GM12872 (cell line): ENCODE measurements around the gene AMZ1.

Experiments
- CTCF ChIP-seq: IDR thresholded peaks from 3 replicates; pipeline ENCODE4 v1.5.1; 2011; ENCODE audit warnings: low read depth, mild to moderate bottlenecking, low read length, moderate library complexity; ENCODE audit not compliant: insufficient read depth

AMZ1 gene, protein sequence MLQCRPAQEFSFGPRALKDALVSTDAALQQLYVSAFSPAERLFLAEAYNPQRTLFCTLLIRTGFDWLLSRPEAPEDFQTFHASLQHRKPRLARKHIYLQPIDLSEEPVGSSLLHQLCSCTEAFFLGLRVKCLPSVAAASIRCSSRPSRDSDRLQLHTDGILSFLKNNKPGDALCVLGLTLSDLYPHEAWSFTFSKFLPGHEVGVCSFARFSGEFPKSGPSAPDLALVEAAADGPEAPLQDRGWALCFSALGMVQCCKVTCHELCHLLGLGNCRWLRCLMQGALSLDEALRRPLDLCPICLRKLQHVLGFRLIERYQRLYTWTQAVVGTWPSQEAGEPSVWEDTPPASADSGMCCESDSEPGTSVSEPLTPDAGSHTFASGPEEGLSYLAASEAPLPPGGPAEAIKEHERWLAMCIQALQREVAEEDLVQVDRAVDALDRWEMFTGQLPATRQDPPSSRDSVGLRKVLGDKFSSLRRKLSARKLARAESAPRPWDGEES

GRCh38 chr7:2687881-2688318 lies at the start of gene AMZ1:
Gene AMZ1 (plus strand): TSS chr7:2688202. CDS start chr7:2700452, 12,250 bp downstream.
- TF ChIP-seq CTCF, result no peak

DNA sequence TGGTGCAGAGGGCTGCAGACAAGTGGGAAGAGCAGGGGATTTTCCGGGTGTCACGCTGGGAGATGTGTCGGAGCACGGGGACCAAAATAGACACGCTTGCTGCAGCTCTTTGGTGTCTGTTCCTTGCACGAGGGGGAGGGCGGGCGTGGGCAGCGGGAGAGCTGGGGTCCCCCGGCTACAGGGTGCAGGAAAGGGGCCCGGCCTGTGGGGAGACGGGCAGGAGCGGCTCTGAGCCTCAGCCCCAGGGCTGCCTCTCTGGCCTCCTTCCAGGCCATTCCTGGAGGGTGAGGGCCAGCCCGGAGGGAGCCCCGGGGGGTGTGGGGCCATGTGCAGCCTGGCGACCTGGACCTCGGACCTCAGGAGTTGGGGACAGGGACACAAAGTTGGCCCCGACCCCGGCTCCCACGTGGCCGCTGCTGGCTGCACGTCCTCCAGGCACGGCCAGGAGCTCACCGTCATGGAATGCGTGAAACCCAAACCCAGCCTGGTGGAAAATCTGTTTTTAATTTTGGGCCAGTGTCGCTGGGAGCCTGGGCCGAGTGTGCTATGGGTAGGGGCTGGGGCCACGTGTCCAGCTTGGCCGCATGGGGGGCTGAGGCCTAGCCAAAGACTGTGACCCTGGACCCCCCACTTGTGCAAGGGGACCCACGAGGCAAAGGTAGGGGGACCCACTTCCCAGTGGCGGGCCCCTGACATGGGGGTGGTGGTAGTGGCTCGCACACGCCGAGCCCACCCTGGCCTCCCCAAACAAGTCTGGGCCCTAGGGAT lies 49.6 kb upstream of the AMZ1 start:
- no peak for TF ChIP-seq CTCF

DNA sequence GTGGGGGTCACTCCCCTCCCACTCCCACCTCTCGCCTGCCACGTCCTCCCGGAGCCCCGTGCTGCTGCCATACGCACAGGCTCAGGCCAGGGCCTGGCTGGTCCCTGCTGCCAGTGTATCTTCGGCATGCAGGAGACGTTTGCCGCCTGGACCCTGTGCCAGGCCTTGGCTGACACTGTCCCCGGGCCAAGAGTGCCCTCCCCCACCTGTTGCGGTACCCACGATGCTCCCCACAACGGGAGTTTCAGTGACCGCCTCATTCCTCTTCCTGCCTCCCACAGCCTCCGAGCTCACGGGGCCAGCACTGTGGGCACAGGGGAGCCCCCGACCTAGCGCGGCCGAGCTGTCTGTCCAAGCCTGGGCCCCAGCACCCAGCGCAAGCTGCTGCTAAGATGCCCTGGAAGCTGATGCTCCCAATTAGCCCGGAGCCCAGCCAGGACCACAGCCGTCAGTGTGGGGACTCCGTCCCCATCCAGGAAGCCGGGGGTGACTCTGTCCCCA lies 48.8 kb upstream of the AMZ1 start:
- TF ChIP-seq CTCF, result no peak

GRCh38 chr7:2639695-2640481 lies 48.1 kb upstream of the AMZ1 start:
- no peak for TF ChIP-seq CTCF

DNA sequence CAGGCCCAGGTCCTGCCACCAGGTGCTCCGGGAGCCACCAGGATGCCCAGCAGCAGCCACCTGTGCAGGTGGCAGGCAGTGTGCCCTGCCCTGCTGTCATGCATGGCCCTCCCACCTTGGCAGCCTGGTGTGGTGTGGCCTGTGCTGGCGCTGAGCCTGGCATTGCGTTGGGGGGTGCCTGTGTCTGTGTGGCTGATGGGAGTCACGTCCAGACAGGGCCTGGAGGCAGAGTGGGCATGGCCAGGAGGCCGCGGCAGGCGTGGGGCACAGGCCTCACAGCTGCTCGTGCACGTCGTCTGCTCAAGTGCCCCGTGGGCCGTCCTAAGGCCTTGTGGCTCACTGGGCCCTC lies 47.5 kb upstream of the AMZ1 start:
- no peak for TF ChIP-seq CTCF

- no peak for TF ChIP-seq CTCF
Observed at GRCh38 chr7:2640846-2641316, 47.1 kb upstream of the AMZ1 start.
